GM12878 (cell line): ENCODE data around the gene CCM2. TPM values are rescaled to one million over a fixed set of nuclear protein-coding genes. Genes with fewer than 3 reads are reported as not detected.
A peak's percentile ranks its signal among the peaks of the same experiment; 100 is the strongest.

Source experiments
- ATAC-seq: fragments of 200-7000 bp; cut with Tn5 transposase; 3 replicates; pipeline ENCODE4 v1.9.1; 2020; ENCODE audit warnings: mild to moderate bottlenecking, moderate library complexity
- BruUV-seq: library from RNA; stranded (reverse); fragments of 400-500 nt; replicated peaks from 2 replicates; lab custom pipeline; 2021; lab: Mats Ljungman, UMichigan
- CTCF ChIA-PET: fragments of 300-600 bp; sonication (Branson Sonifier 250); formaldehyde crosslinking; extraction: SDS; loops from one replicate; lab custom pipeline; 2021; ENCODE audit warnings: inconsistent platforms; lab: Yijun Ruan, JAX
- POLR2A ChIA-PET: fragments of 350-600 bp; formaldehyde crosslinking; extraction: SDS; loops from one replicate; lab custom pipeline; 2021; ENCODE audit warnings: inconsistent platforms; lab: Charles Lee
- RAD21 ChIA-PET: fragments of 300-600 bp; sonication (Branson Sonifier 250); formaldehyde crosslinking; loops from one replicate; lab custom pipeline; 2023; ENCODE audit warnings: antibody characterized with exemption; ENCODE audit not compliant: unreplicated experiment; lab: Charles Lee
- SMC1A ChIA-PET: fragments of 300-600 bp; sonication (Branson Sonifier 250); formaldehyde crosslinking; loops from one replicate; lab custom pipeline; 2023; ENCODE audit not compliant: unreplicated experiment, uncharacterized antibody; lab: Charles Lee
- DNase-seq: peaks from one replicate; pipeline ENCODE4 v3.0.0-alpha.2; 2011; ENCODE audit warnings: low read depth, low spot score
- FAIRE-seq: peaks from 3 replicates; lab custom pipeline; 2011; peaks lifted over from hg19 to GRCh38; lab: Jason Lieb, UNC
- H2AFZ ChIP-seq: 2 replicates; pipeline ENCODE4 v1.6.0; 2011; ENCODE audit warnings: low read depth, low read length, control low read depth; ENCODE audit not compliant: control insufficient read depth
- H3K27ac ChIP-seq: 2 replicates; pipeline ENCODE4 v1.5.1; 2011; ENCODE audit warnings: control low read depth; ENCODE audit not compliant: control insufficient read depth, insufficient read depth
- H3K27me3 ChIP-seq, 2 experiments: replicated peaks in 1 of 2; 2 replicates each; pipeline versions ENCODE4 v1.6.0 to v1.6.1; 2011; ENCODE audit warnings: low read length in 1 of 2; ENCODE audit not compliant: control insufficient read depth in 2 of 2, insufficient read depth in 2 of 2
- H3K36me3 ChIP-seq, 2 experiments: 2 replicates each; pipeline ENCODE4 v1.5.1; 2011; ENCODE audit warnings: low read length in 1 of 2; ENCODE audit not compliant: control insufficient read depth in 2 of 2, insufficient read depth in 2 of 2
- H3K4me1 ChIP-seq: 2 replicates; pipeline ENCODE4 v1.6.1; 2011; ENCODE audit warnings: mild to moderate bottlenecking, low read length, moderate library complexity, mixed read lengths; ENCODE audit not compliant: control insufficient read depth, insufficient read depth
- H3K4me2 ChIP-seq: 2 replicates; pipeline ENCODE4 v1.6.0; 2011; ENCODE audit warnings: control low read depth; ENCODE audit not compliant: control insufficient read depth, insufficient read depth
- H3K4me3 ChIP-seq: fragments of 200-600 bp; sonication (generic); 2 replicates; pipeline ENCODE4 v1.5.1; 2016
- H3K79me2 ChIP-seq: 2 replicates; pipeline ENCODE4 v1.6.0; 2011; ENCODE audit warnings: low read length; ENCODE audit not compliant: control insufficient read depth, insufficient read depth
- H3K9ac ChIP-seq: 2 replicates; pipeline ENCODE4 v1.8.0; 2011; ENCODE audit warnings: low read length, control low read depth, mixed read lengths; ENCODE audit not compliant: control insufficient read depth, insufficient read depth
- H3K9me3 ChIP-seq: replicated peaks from 3 replicates; pipeline ENCODE4 v1.5.1; 2011; ENCODE audit warnings: mild to moderate bottlenecking, low read length; ENCODE audit not compliant: control insufficient read depth, insufficient read depth
- H4K20me1 ChIP-seq: 2 replicates; pipeline ENCODE4 v1.6.0; 2011; ENCODE audit not compliant: control insufficient read depth, insufficient read depth
- BHLHE40 ChIP-seq, 2 experiments: fragments of 450-650 bp in 1 of 2; IDR thresholded peaks; 2 replicates each; pipeline ENCODE4 v1.6.1; 2011 to 2017; ENCODE audit warnings: low read depth in 2 of 2, borderline replicate concordance in 1 of 2, improper control_type of control experiment in 1 of 2, low read length in 1 of 2, mild to moderate bottlenecking in 1 of 2
- DPF2 ChIP-seq: fragments of 450-650 bp; IDR thresholded peaks from 2 replicates; pipeline ENCODE4 v1.6.1; 2017; ENCODE audit warnings: mild to moderate bottlenecking
- POLR2A ChIP-seq: IDR thresholded peaks from 2 replicates; pipeline ENCODE4 v1.6.1; 2011; ENCODE audit warnings: low read depth, mild to moderate bottlenecking, low read length
- POLR2AphosphoS5 ChIP-seq: IDR thresholded peaks from 2 replicates; pipeline ENCODE4 v1.6.1; 2011; ENCODE audit warnings: mild to moderate bottlenecking, low read length, inconsistent platforms
- SIX5 ChIP-seq: IDR thresholded peaks from 2 replicates; pipeline ENCODE4 v1.6.1; 2011; ENCODE audit warnings: mild to moderate bottlenecking, low read depth, low read length, moderate library complexity; ENCODE audit not compliant: severe bottlenecking
- STAT3 ChIP-seq: IDR thresholded peaks from 2 replicates; pipeline ENCODE4 v1.6.1; 2011; ENCODE audit warnings: low read depth, low read length, improper control_type of control experiment
- TCF3 ChIP-seq: IDR thresholded peaks from 2 replicates; pipeline ENCODE4 v1.6.1; 2012; ENCODE audit warnings: low read depth, mild to moderate bottlenecking, low read length, borderline replicate concordance; ENCODE audit not compliant: insufficient read depth
- WRNIP1 ChIP-seq: IDR thresholded peaks from 2 replicates; pipeline ENCODE4 v1.6.1; 2011; ENCODE audit warnings: low read depth, low read length, improper control_type of control experiment, borderline replicate concordance
- WGBS: methylation state at CpG from one replicate; pipeline ENCODE4 v1.1.6; 2016; ENCODE audit warnings: low lambda C conversion rate; ENCODE audit not compliant: insufficient replicate concordance, insufficient coverage; ENCODE audit errors: missing lambda C conversion rate; 5-methylcytosine and 5-hydroxymethylcytosine counted together
- in situ Hi-C: fragments of 300-500 bp; cut with MboI; formaldehyde crosslinking; loops from 9 replicates; pipeline ENCODE4 v1.14.3; 2018; ENCODE audit warnings: mixed read lengths
- intact Hi-C: fragments of 100-400 bp; cut with micrococcal nuclease; formaldehyde crosslinking; loops from one replicate; pipeline ENCODE4 v1.14.2; 2022; ENCODE audit not compliant: unreplicated experiment
- polyA plus RNA-seq, 11 experiments: library from polyadenylated mRNA; depleted of rRNA in 4 of 11; unstranded in 6 of 11; stranded (reverse) in 5 of 11; fragments of >200 nt; fragmentation: Nextera tagmentation in 4 of 11; fragmentation: Illumina TruSeq in 1 of 11; extraction: Ambion mirVana in 4 of 11; extraction: Trizol in 1 of 11; gene quantifications; 1 replicate in 1 of 11; 2 replicates in 10 of 11; pipeline versions ENCODE4 v1.2.1 to v1.2.3, GENCODE V29; 2011 to 2016; ENCODE audit warnings: inconsistent platforms in 2 of 11, missing spikeins in 2 of 11, low read depth in 1 of 11
- total RNA-seq, 4 experiments: library from RNA; depleted of rRNA in 3 of 4; stranded (reverse); fragments of >200 nt in 3 of 4; fragmentation: Illumina TruSeq in 1 of 4; extraction: Trizol in 1 of 4; gene quantifications; 2 replicates each; pipeline versions ENCODE4 v1.2.1 to v1.2.3, GENCODE V29; 2013 to 2021
- TF ChIP-seq, protein P1 (sequence below): fragments of 450-650 bp; IDR thresholded peaks from 2 replicates; pipeline ENCODE4 v1.6.1; 2017; ENCODE audit warnings: mild to moderate bottlenecking, low read depth, inconsistent platforms; ENCODE audit not compliant: poor library complexity, severe bottlenecking
- TF ChIP-seq, protein P2 (sequence below): IDR thresholded peaks from 2 replicates; pipeline ENCODE4 v1.6.1; 2011; ENCODE audit warnings: low read depth, mild to moderate bottlenecking, low read length, moderate library complexity, borderline replicate concordance; ENCODE audit errors: extremely low read depth

CCM2 gene
- total and polyA plus RNA-seq, 10 of the 15 experiments (the other 5 are each of a cell fraction or from before 2014, with no cell fraction given) = 1.00 to 82.3 (median 48.7) TPM

DNA sequence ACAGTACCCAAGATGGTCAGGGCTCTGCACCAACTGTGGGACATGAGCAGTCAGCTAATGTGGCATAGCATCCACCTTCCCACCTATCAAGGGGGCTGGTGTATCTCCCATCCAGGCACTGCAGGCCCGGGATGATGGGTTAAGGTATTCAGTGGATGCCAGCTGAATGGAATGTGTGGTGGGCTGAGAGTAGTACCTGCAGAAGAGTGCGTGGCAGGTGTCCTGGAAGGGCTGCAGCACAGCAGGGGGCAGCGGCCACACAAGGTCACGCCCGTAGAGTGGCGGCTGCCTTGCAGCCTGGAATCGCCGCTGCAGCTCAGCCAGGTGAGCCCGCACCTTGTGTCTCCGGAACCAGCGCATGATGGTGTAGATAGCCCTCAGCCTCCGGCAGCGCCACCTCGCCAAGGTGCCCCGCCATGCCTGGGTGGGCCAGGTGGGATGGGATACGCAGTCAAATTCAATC lies 34.5 kb upstream of the CCM2 start:
- FAIRE-seq (no peak), DNase-seq (no peak), ATAC-seq (no peak)
- intact Hi-C loops = no loop called here
- Histone ChIP-seq H3K79me2 (no peaks in the 10 kb centered on the region), H3K9me3 (no peaks in the 10 kb centered on the region), H3K36me3 (peaks cover 15 to 35% of the 10 kb centered on the region in 2 experiments), H2AFZ (no peak overlapping the region), H3K27me3 (no peaks in the 10 kb centered on the region), H3K4me2 (no peak overlapping the region), H4K20me1 (peaks cover 4% of the 10 kb centered on the region; the same call in 1 of the 2 replicates), H3K4me1 (no peaks in the 10 kb centered on the region; the same call in 1 of the 2 replicates), H3K9ac (no peak overlapping the region), H3K27ac (no peak overlapping the region), H3K4me3 (no peak overlapping the region)
- no TSS peak for BruUV-seq
- RAD21 ChIA-PET = no interaction called here
- POLR2A ChIA-PET = no interaction called here
- in situ Hi-C loops = no loop called here
- SMC1A ChIA-PET = no interaction called here
- WGBS = 91% methylated on average over 12 of the region's 16 CpGs
- CTCF ChIA-PET = interaction anchor here (1.5 kb wide), 1 partner anchor 8 kb away, joined by 11 read pairs; no protein-coding TSS in a partner anchor
- TF ChIP-seq SIX5 (no peak), TCF3 (no peak), WRNIP1 (no peak), STAT3 (no peak), BHLHE40 (IDR thresholded peaks at IDR 0.05; ENCODE audit: borderline replicate concordance in 1 of 2, low read depth in 2 of 2, low read length in 1 of 2) (no peak), POLR2A (peak; percentile 59; the same call in 1 of the 2 replicates), POLR2AphosphoS5 (0 out of 2 replicates have a peak, but pooled peaks have one; percentile 9), DPF2 (no peak)
- TF ChIP-seq, protein P1, sequence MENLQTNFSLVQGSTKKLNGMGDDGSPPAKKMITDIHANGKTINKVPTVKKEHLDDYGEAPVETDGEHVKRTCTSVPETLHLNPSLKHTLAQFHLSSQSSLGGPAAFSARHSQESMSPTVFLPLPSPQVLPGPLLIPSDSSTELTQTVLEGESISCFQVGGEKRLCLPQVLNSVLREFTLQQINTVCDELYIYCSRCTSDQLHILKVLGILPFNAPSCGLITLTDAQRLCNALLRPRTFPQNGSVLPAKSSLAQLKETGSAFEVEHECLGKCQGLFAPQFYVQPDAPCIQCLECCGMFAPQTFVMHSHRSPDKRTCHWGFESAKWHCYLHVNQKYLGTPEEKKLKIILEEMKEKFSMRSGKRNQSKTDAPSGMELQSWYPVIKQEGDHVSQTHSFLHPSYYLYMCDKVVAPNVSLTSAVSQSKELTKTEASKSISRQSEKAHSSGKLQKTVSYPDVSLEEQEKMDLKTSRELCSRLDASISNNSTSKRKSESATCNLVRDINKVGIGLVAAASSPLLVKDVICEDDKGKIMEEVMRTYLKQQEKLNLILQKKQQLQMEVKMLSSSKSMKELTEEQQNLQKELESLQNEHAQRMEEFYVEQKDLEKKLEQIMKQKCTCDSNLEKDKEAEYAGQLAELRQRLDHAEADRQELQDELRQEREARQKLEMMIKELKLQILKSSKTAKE = no peak
- TF ChIP-seq, protein P2, sequence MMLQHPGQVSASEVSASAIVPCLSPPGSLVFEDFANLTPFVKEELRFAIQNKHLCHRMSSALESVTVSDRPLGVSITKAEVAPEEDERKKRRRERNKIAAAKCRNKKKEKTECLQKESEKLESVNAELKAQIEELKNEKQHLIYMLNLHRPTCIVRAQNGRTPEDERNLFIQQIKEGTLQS = no peak
